HL-60 (cell line): ENCODE measurements around the gene JAKMIP1.

Experiments used
- POLR2AphosphoS5 ChIP-seq: IDR thresholded peaks from 2 replicates; pipeline ENCODE4 v1.6.1; 2012; ENCODE audit warnings: low read depth
- SPI1 ChIP-seq: IDR thresholded peaks from 2 replicates; pipeline ENCODE4 v1.6.1; 2012; ENCODE audit warnings: low read depth, mild to moderate bottlenecking, borderline replicate concordance
- TF ChIP-seq, protein P1 (sequence below): IDR thresholded peaks from one replicate; pipeline ENCODE4 v1.5.1; 2011; ENCODE audit warnings: low read length, control low read depth, inconsistent platforms; ENCODE audit not compliant: insufficient read depth
- TF ChIP-seq, protein P2 (sequence below): IDR thresholded peaks from 2 replicates; pipeline ENCODE4 v1.6.1; 2012; ENCODE audit warnings: low read depth; ENCODE audit not compliant: insufficient replicate concordance

DNA sequence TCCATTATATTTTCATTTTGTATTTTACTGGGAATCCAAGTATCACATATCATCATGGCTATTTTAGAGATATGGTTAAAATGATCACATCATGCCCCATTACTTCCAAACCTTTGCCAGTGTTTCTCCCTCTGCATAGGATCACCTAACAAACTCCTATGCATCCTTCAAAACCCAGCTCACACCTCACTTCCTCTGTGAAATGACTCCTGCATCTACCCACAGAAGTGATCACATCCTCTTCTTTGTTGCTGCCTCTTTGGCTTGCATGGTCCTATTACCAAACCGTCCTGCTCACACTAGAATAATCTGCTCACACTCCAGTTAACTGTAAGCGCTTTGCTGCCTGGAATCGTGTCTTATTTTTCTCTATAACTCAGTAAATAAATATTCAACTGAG is 107.4 kb downstream of the JAKMIP1 start:
- TF ChIP-seq, protein P1, sequence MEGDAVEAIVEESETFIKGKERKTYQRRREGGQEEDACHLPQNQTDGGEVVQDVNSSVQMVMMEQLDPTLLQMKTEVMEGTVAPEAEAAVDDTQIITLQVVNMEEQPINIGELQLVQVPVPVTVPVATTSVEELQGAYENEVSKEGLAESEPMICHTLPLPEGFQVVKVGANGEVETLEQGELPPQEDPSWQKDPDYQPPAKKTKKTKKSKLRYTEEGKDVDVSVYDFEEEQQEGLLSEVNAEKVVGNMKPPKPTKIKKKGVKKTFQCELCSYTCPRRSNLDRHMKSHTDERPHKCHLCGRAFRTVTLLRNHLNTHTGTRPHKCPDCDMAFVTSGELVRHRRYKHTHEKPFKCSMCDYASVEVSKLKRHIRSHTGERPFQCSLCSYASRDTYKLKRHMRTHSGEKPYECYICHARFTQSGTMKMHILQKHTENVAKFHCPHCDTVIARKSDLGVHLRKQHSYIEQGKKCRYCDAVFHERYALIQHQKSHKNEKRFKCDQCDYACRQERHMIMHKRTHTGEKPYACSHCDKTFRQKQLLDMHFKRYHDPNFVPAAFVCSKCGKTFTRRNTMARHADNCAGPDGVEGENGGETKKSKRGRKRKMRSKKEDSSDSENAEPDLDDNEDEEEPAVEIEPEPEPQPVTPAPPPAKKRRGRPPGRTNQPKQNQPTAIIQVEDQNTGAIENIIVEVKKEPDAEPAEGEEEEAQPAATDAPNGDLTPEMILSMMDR = no peak
- TF ChIP-seq, protein P2, sequence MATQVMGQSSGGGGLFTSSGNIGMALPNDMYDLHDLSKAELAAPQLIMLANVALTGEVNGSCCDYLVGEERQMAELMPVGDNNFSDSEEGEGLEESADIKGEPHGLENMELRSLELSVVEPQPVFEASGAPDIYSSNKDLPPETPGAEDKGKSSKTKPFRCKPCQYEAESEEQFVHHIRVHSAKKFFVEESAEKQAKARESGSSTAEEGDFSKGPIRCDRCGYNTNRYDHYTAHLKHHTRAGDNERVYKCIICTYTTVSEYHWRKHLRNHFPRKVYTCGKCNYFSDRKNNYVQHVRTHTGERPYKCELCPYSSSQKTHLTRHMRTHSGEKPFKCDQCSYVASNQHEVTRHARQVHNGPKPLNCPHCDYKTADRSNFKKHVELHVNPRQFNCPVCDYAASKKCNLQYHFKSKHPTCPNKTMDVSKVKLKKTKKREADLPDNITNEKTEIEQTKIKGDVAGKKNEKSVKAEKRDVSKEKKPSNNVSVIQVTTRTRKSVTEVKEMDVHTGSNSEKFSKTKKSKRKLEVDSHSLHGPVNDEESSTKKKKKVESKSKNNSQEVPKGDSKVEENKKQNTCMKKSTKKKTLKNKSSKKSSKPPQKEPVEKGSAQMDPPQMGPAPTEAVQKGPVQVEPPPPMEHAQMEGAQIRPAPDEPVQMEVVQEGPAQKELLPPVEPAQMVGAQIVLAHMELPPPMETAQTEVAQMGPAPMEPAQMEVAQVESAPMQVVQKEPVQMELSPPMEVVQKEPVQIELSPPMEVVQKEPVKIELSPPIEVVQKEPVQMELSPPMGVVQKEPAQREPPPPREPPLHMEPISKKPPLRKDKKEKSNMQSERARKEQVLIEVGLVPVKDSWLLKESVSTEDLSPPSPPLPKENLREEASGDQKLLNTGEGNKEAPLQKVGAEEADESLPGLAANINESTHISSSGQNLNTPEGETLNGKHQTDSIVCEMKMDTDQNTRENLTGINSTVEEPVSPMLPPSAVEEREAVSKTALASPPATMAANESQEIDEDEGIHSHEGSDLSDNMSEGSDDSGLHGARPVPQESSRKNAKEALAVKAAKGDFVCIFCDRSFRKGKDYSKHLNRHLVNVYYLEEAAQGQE = no peak
- TF ChIP-seq POLR2AphosphoS5 (no peak), SPI1 (no peak)
